Sigmoid colon (tissue), 7 donors: ENCODE measurements around the gene XAGE2. TPM values are rescaled to one million over a fixed set of nuclear protein-coding genes. Genes with fewer than 3 reads are reported as not detected.

ENCODE experiments used
- DNase-seq: peaks from one replicate; pipeline ENCODE4 v3.0.0-alpha.2; 2019
- H3K27ac ChIP-seq, 4 donors: fragments of 200-600 bp; sonication (generic); one replicate each; pipeline ENCODE4 v1.5.1; 2016 to 2019; ENCODE audit warnings: mild to moderate bottlenecking in 1 of 4
- H3K27me3 ChIP-seq, 3 donors: fragments of 200-600 bp; sonication (generic); one replicate each; pipeline ENCODE4 v1.5.1; 2019; ENCODE audit warnings: mild to moderate bottlenecking in 1 of 3
- H3K36me3 ChIP-seq, 4 donors: fragments of 200-600 bp; sonication (generic); one replicate each; pipeline ENCODE4 v1.5.1; 2016 to 2019
- H3K4me1 ChIP-seq, 4 donors: fragments of 200-600 bp; sonication (generic); one replicate each; pipeline ENCODE4 v1.5.1; 2017 to 2019
- H3K4me3 ChIP-seq, 4 donors: fragments of 200-600 bp; sonication (generic); one replicate each; pipeline ENCODE4 v1.5.1; 2017 to 2019; ENCODE audit warnings: mild to moderate bottlenecking in 2 of 4, moderate library complexity in 1 of 4
- H3K9me3 ChIP-seq, 4 donors: fragments of 200-600 bp in 3 of 4; sonication (generic) in 3 of 4; one replicate each; pipeline versions ENCODE4 v1.5.1 to v1.6.1; 2013 to 2019
- CTCF ChIP-seq, 4 experiments: fragments of 450-650 bp in 3 of 4; fragments of 200-600 bp in 1 of 4; IDR thresholded peaks; one replicate each; pipeline ENCODE4 v1.5.1; 2016 to 2019; ENCODE audit warnings: antibody characterized with exemption in 4 of 4, mild to moderate bottlenecking in 3 of 4, moderate library complexity in 2 of 4
- EP300 ChIP-seq, 4 donors: sonication (generic); formaldehyde crosslinking; IDR thresholded peaks; one replicate each; pipeline ENCODE4 v1.6.1; 2017; ENCODE audit warnings: antibody characterized with exemption in 4 of 4
- POLR2A ChIP-seq, 2 donors: fragments of 450-650 bp; IDR thresholded peaks; one replicate each; pipeline ENCODE4 v1.6.1; 2016; ENCODE audit warnings: antibody characterized with exemption in 2 of 2, mild to moderate bottlenecking in 2 of 2, moderate library complexity in 2 of 2
- POLR2AphosphoS5 ChIP-seq, 4 donors: sonication (generic); formaldehyde crosslinking; IDR thresholded peaks; one replicate each; pipeline ENCODE4 v1.6.1; 2017; ENCODE audit warnings: antibody characterized with exemption in 4 of 4
- WGBS, 2 donors: extraction: QIAGEN DNeasy Blood & Tissue Kit; methylation state at CpG; one replicate each; pipeline ENCODE4 v1.1.7; 2013; 5-methylcytosine and 5-hydroxymethylcytosine counted together
- intact Hi-C: fragments of 100-400 bp; cut with DNase I; formaldehyde crosslinking; loops from one replicate; pipeline ENCODE4 v1.15.1; 2023
- polyA plus RNA-seq, 3 donors: library from polyadenylated mRNA; stranded (reverse); fragments of 200-250 nt; gene quantifications; one replicate each; pipeline ENCODE4 v1.2.3, GENCODE V29; 2013
- total RNA-seq, 4 donors: library from RNA; depleted of rRNA; stranded (reverse); fragments of >200 nt; gene quantifications; one replicate each; pipeline ENCODE4 v1.1.0, GENCODE V29; 2016
- donor health status: healthy with polysubstance abuse.
- donor health status: Bipolar disorder and iron deficiency.
- donor health status: healthy.

XAGE2 gene
- total and polyA plus RNA-seq, 7 donors = not detected

GRCh38 chrX:52349681-52350080 lies 19.1 kb upstream of the XAGE2 start:
- H3K4me1 ChIP-seq = no peaks in the 10 kb centered on the region
- TF ChIP-seq POLR2AphosphoS5 (IDR thresholded peaks at IDR 0.05) = no peak
- no peak for DNase-seq
- no peaks in the 10 kb centered on the region for H3K27me3 ChIP-seq
- H3K36me3 ChIP-seq = no peaks in the 10 kb centered on the region
- no peak overlapping the region for H3K4me3 ChIP-seq
- intact Hi-C loops = no loop called here
- WGBS, 2 donors = 87 to 94% methylated on average over 6 of the region's 6 CpGs
- H3K27ac ChIP-seq = no peak overlapping the region
- no peaks in the 10 kb centered on the region for H3K9me3 ChIP-seq

- intact Hi-C loops = no loop called here
- Histone ChIP-seq H3K36me3 (no peaks in the 10 kb centered on the region), H3K27me3 (no peaks in the 10 kb centered on the region), H3K9me3 (no peaks in the 10 kb centered on the region), H3K4me1 (no peaks in the 10 kb centered on the region), H3K27ac (no peak overlapping the region), H3K4me3 (no peak overlapping the region)
- no peak for TF ChIP-seq CTCF (IDR thresholded peaks at IDR 0.05)
- no peak for DNase-seq
- WGBS, 2 donors = 66 to 67% methylated on average over 1 of the region's 1 CpG
Observed at GRCh38 chrX:52352551-52352950, 16.3 kb upstream of the XAGE2 start.

- Histone ChIP-seq H3K36me3 (no peaks in the 10 kb centered on the region), H3K4me3 (no peak overlapping the region), H3K27ac (no peak overlapping the region), H3K9me3 (no peaks in the 10 kb centered on the region), H3K4me1 (no peaks in the 10 kb centered on the region), H3K27me3 (no peaks in the 10 kb centered on the region)
- TF ChIP-seq CTCF (IDR thresholded peaks at IDR 0.05) (no peak), POLR2AphosphoS5 (IDR thresholded peaks at IDR 0.05) (no peak), POLR2A (IDR thresholded peaks at IDR 0.05) (no peak), EP300 (IDR thresholded peaks at IDR 0.05) (no peak)
- intact Hi-C loops = no loop called here
- no peak for DNase-seq
Observed at GRCh38 chrX:52353838-52354237, 15.0 kb upstream of the XAGE2 start.

GRCh38 chrX:52355108-52355507 lies 13.7 kb upstream of the XAGE2 start:
- Histone ChIP-seq H3K36me3 (no peaks in the 10 kb centered on the region), H3K27ac (no peak overlapping the region), H3K27me3 (no peaks in the 10 kb centered on the region), H3K9me3 (no peaks in the 10 kb centered on the region), H3K4me1 (no peaks in the 10 kb centered on the region), H3K4me3 (no peak overlapping the region)
- no peak for DNase-seq
- TF ChIP-seq POLR2AphosphoS5 (IDR thresholded peaks at IDR 0.05) (no peak), POLR2A (IDR thresholded peaks at IDR 0.05) (no peak), CTCF (IDR thresholded peaks at IDR 0.05) (no peak), EP300 (IDR thresholded peaks at IDR 0.05) (no peak)
- intact Hi-C loops = no loop called here

- no peaks in the 10 kb centered on the region for H3K27me3 ChIP-seq
- no peak overlapping the region for H3K27ac ChIP-seq
- no peaks in the 10 kb centered on the region for H3K9me3 ChIP-seq
- no peak for TF ChIP-seq POLR2AphosphoS5 (IDR thresholded peaks at IDR 0.05)
- no peak for TF ChIP-seq EP300 (IDR thresholded peaks at IDR 0.05)
- H3K4me1 ChIP-seq = no peaks in the 10 kb centered on the region
- no peak for DNase-seq
- H3K4me3 ChIP-seq = no peak overlapping the region
- no peaks in the 10 kb centered on the region for H3K36me3 ChIP-seq
- intact Hi-C loops = no loop called here
- 66 to 82% methylated on average over 7 of the region's 7 CpGs for WGBS, 2 donors
Observed at GRCh38 chrX:52359614-52360232, 9.1 kb upstream of the XAGE2 start.

GRCh38 chrX:52361941-52362340 lies 6.9 kb upstream of the XAGE2 start:
- Histone ChIP-seq H3K4me3 (no peak overlapping the region), H3K4me1 (no peaks in the 10 kb centered on the region), H3K9me3 (no peaks in the 10 kb centered on the region), H3K27me3 (no peaks in the 10 kb centered on the region), H3K36me3 (no peaks in the 10 kb centered on the region), H3K27ac (no peak overlapping the region)
- intact Hi-C loops = no loop called here
- 34 to 81% methylated on average over 8 of the region's 8 CpGs for WGBS, 2 donors
- TF ChIP-seq POLR2AphosphoS5 (IDR thresholded peaks at IDR 0.05) (no peak), CTCF (IDR thresholded peaks at IDR 0.05) (no peak), POLR2A (IDR thresholded peaks at IDR 0.05) (no peak), EP300 (IDR thresholded peaks at IDR 0.05) (no peak)
- no peak for DNase-seq
